ENCODE measurements around the gene MINPP1. TPM values are rescaled to one million over a fixed set of nuclear protein-coding genes. Genes with fewer than 3 reads are reported as not detected.

Gene MINPP1
- total and polyA plus RNA-seq, 2 of the 13 experiments (the other 11 are each of a cell fraction or from before 2014, with no cell fraction given) = 19.2 to 53.7 TPM

- TF ChIP-seq HES4 (CRISPR knock-in tag; IDR thresholded peaks at IDR 0.05; ENCODE audit: borderline replicate concordance) = peak; percentile 73
- TF ChIP-seq RAD21 (CRISPR knock-in tag; IDR thresholded peaks at IDR 0.05) = peak; percentile 8; the same call in 1 of the 2 replicates
- TF ChIP-seq MED8 (CRISPR knock-in tag; IDR thresholded peaks at IDR 0.05; ENCODE audit: insufficient replicate concordance) = peak; percentile 76
- TF ChIP-seq ZNF772 (CRISPR knock-in tag; IDR thresholded peaks at IDR 0.05) = 0 out of 2 replicates have a peak, but pooled peaks have one; percentile 47
- TF ChIP-seq PHF8 (CRISPR knock-in tag; IDR thresholded peaks at IDR 0.05) = peak; percentile 93
- no peak for TF ChIP-seq ZNF577 (CRISPR knock-in tag; IDR thresholded peaks at IDR 0.05; ENCODE audit: borderline replicate concordance, low read depth)
- no peak for TF ChIP-seq ZNF24 (IDR thresholded peaks at IDR 0.05)
- TF ChIP-seq MTF1 (CRISPR knock-in tag; IDR thresholded peaks at IDR 0.05) = no peak
- peak; percentile 37; the same call in 1 of the 2 replicates for TF ChIP-seq CC2D1A (CRISPR knock-in tag; IDR thresholded peaks at IDR 0.05)
- TF ChIP-seq, protein P1, sequence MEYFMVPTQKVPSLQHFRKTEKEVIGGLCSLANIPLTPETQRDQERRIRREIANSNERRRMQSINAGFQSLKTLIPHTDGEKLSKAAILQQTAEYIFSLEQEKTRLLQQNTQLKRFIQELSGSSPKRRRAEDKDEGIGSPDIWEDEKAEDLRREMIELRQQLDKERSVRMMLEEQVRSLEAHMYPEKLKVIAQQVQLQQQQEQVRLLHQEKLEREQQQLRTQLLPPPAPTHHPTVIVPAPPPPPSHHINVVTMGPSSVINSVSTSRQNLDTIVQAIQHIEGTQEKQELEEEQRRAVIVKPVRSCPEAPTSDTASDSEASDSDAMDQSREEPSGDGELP (IDR thresholded peaks at IDR 0.05; ENCODE audit: borderline replicate concordance, low read depth) = peak; percentile 93
- TF ChIP-seq CBX1 (IDR thresholded peaks at IDR 0.05; ENCODE audit: low read depth) = no peak
- TF ChIP-seq, protein P2, sequence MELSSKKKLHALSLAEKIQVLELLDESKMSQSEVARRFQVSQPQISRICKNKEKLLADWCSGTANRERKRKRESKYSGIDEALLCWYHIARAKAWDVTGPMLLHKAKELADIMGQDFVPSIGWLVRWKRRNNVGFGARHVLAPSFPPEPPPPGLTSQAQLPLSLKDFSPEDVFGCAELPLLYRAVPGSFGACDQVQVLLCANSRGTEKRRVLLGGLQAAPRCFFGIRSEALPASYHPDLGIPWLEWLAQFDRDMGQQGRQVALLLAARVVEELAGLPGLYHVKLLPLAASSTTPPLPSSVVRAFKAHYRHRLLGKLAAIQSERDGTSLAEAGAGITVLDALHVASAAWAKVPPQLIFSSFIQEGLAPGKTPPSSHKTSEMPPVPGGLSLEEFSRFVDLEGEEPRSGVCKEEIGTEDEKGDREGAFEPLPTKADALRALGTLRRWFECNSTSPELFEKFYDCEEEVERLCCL (CRISPR knock-in tag; IDR thresholded peaks at IDR 0.05; ENCODE audit: borderline replicate concordance) = no peak
- TF ChIP-seq, protein P3, sequence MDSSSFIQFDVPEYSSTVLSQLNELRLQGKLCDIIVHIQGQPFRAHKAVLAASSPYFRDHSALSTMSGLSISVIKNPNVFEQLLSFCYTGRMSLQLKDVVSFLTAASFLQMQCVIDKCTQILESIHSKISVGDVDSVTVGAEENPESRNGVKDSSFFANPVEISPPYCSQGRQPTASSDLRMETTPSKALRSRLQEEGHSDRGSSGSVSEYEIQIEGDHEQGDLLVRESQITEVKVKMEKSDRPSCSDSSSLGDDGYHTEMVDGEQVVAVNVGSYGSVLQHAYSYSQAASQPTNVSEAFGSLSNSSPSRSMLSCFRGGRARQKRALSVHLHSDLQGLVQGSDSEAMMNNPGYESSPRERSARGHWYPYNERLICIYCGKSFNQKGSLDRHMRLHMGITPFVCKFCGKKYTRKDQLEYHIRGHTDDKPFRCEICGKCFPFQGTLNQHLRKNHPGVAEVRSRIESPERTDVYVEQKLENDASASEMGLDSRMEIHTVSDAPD (CRISPR knock-in tag; IDR thresholded peaks at IDR 0.05) = no peak
- TF ChIP-seq SOX6 (IDR thresholded peaks at IDR 0.05) = no peak
- TF ChIP-seq SOX6 (CRISPR knock-in tag; IDR thresholded peaks at IDR 0.05) = peak; percentile 55; the same call in 1 of the 2 replicates
- TF ChIP-seq NONO (IDR thresholded peaks at IDR 0.05) = no peak
- TF ChIP-seq NONO (CRISPR knock-in tag; conservative IDR thresholded peaks at IDR 0.05) = peak; percentile 51
- peak; percentile 25; the same call in 1 of the 2 replicates for TF ChIP-seq ZC3H13 (CRISPR knock-in tag; IDR thresholded peaks at IDR 0.05)
- TF ChIP-seq, protein P4, sequence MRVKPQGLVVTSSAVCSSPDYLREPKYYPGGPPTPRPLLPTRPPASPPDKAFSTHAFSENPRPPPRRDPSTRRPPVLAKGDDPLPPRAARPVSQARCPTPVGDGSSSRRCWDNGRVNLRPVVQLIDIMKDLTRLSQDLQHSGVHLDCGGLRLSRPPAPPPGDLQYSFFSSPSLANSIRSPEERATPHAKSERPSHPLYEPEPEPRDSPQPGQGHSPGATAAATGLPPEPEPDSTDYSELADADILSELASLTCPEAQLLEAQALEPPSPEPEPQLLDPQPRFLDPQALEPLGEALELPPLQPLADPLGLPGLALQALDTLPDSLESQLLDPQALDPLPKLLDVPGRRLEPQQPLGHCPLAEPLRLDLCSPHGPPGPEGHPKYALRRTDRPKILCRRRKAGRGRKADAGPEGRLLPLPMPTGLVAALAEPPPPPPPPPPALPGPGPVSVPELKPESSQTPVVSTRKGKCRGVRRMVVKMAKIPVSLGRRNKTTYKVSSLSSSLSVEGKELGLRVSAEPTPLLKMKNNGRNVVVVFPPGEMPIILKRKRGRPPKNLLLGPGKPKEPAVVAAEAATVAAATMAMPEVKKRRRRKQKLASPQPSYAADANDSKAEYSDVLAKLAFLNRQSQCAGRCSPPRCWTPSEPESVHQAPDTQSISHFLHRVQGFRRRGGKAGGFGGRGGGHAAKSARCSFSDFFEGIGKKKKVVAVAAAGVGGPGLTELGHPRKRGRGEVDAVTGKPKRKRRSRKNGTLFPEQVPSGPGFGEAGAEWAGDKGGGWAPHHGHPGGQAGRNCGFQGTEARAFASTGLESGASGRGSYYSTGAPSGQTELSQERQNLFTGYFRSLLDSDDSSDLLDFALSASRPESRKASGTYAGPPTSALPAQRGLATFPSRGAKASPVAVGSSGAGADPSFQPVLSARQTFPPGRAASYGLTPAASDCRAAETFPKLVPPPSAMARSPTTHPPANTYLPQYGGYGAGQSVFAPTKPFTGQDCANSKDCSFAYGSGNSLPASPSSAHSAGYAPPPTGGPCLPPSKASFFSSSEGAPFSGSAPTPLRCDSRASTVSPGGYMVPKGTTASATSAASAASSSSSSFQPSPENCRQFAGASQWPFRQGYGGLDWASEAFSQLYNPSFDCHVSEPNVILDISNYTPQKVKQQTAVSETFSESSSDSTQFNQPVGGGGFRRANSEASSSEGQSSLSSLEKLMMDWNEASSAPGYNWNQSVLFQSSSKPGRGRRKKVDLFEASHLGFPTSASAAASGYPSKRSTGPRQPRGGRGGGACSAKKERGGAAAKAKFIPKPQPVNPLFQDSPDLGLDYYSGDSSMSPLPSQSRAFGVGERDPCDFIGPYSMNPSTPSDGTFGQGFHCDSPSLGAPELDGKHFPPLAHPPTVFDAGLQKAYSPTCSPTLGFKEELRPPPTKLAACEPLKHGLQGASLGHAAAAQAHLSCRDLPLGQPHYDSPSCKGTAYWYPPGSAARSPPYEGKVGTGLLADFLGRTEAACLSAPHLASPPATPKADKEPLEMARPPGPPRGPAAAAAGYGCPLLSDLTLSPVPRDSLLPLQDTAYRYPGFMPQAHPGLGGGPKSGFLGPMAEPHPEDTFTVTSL (CRISPR knock-in tag; IDR thresholded peaks at IDR 0.05; ENCODE audit: borderline replicate concordance) = 0 out of 2 replicates have a peak, but pooled peaks have one; percentile 38
These were observed at the start of gene MINPP1 (continued) for GRCh38 chr10:87504640-87505365.

Measured in HepG2 (cell line).